Loucy (cell line): ENCODE data around the gene SIPA1L3.

Experiments used
- H2AFZ ChIP-seq: fragments of 200-600 bp; sonication (generic); 2 replicates; pipeline ENCODE4 v1.6.0; 2016; ENCODE audit warnings: antibody characterized with exemption, mild to moderate bottlenecking, low read length, moderate library complexity
- H3F3A ChIP-seq: fragments of 200-600 bp; 2 replicates; pipeline ENCODE4 v1.6.0; 2016; ENCODE audit warnings: antibody characterized with exemption, low read depth, mild to moderate bottlenecking
- H3K27me3 ChIP-seq: fragments of 200-600 bp; sonication (generic); 2 replicates; pipeline ENCODE4 v1.6.1; 2014; ENCODE audit warnings: low read length, mild to moderate bottlenecking; ENCODE audit not compliant: insufficient read depth, poor library complexity, severe bottlenecking
- H3K36me3 ChIP-seq: fragments of 200-600 bp; sonication (generic); 2 replicates; pipeline ENCODE4 v1.6.1; 2016; ENCODE audit warnings: low read length; ENCODE audit not compliant: insufficient read depth
- H3K4me1 ChIP-seq: fragments of 200-600 bp; sonication (generic); 2 replicates; pipeline ENCODE4 v1.5.1; 2014; ENCODE audit warnings: low read length, mild to moderate bottlenecking; ENCODE audit not compliant: insufficient read depth, poor library complexity, severe bottlenecking
- H3K4me2 ChIP-seq: fragments of 200-600 bp; sonication (generic); 2 replicates; pipeline ENCODE4 v1.6.0; 2014; ENCODE audit warnings: antibody characterized with exemption, low read length, low read depth, mild to moderate bottlenecking; ENCODE audit not compliant: poor library complexity, severe bottlenecking
- H3K4me3 ChIP-seq: fragments of 200-600 bp; sonication (generic); 2 replicates; pipeline ENCODE4 v1.5.1; 2014; ENCODE audit warnings: low read length, mild to moderate bottlenecking, mixed read lengths; ENCODE audit not compliant: poor library complexity, severe bottlenecking
- H3K79me2 ChIP-seq: fragments of 200-600 bp; sonication (generic); 2 replicates; pipeline ENCODE4 v1.6.1; 2014; ENCODE audit warnings: low read length; ENCODE audit not compliant: insufficient read depth
- H3K9ac ChIP-seq: fragments of 200-600 bp; sonication (generic); 2 replicates; pipeline ENCODE4 v1.6.0; 2014; ENCODE audit warnings: mild to moderate bottlenecking, low read depth, low read length, moderate library complexity; ENCODE audit not compliant: poor library complexity, severe bottlenecking
- H3K9me2 ChIP-seq: fragments of 200-600 bp; sonication (generic); replicated peaks from 2 replicates; pipeline ENCODE4 v1.6.1; 2016; ENCODE audit warnings: low read depth, low read length, mixed read lengths
- H3K9me3 ChIP-seq: fragments of 200-600 bp; sonication (generic); 2 replicates; pipeline ENCODE4 v1.6.1; 2014; ENCODE audit warnings: mild to moderate bottlenecking, antibody characterized with exemption, low read length, low read depth; ENCODE audit not compliant: insufficient read depth
- H4K20me1 ChIP-seq: fragments of 200-600 bp; sonication (generic); 2 replicates; pipeline ENCODE4 v1.6.0; 2014; ENCODE audit warnings: antibody characterized with exemption, low read length, mild to moderate bottlenecking; ENCODE audit not compliant: insufficient read depth, poor library complexity, severe bottlenecking
- CTCF ChIP-seq: fragments of 200-600 bp; sonication (generic); conservative IDR thresholded peaks from 2 replicates; pipeline ENCODE4 v1.5.1; 2014; ENCODE audit warnings: mild to moderate bottlenecking, antibody characterized with exemption, low read length
- EZH2phosphoT487 ChIP-seq: fragments of 200-600 bp; IDR thresholded peaks from 2 replicates; pipeline ENCODE4 v1.6.1; 2018; ENCODE audit warnings: antibody characterized with exemption, mild to moderate bottlenecking, moderate library complexity, borderline replicate concordance

The SIPA1L3 gene

GRCh38 chr19:37975596-37976515, 68.8 kb downstream of the SIPA1L3 start:
- Histone ChIP-seq H3K9me2 (no peaks in the 10 kb centered on the region), H3K79me2 (peaks cover 35% of the 10 kb centered on the region; the same call in 1 of the 2 replicates), H3K27me3 (no peaks in the 10 kb centered on the region), H3K9ac (no peak overlapping the region), H3K4me3 (no peak overlapping the region), H3K4me2 (no peak overlapping the region), H3F3A (no peaks in the 10 kb centered on the region), H2AFZ (no peak overlapping the region), H4K20me1 (no peaks in the 10 kb centered on the region), H3K9me3 (no peaks in the 10 kb centered on the region), H3K36me3 (no peaks in the 10 kb centered on the region), H3K4me1 (no peaks in the 10 kb centered on the region)
- no peak for TF ChIP-seq EZH2phosphoT487
- no peak for TF ChIP-seq CTCF

- no peak for TF ChIP-seq EZH2phosphoT487
- TF ChIP-seq CTCF, result no peak
- no peak overlapping the region for H3K4me3 ChIP-seq
- no peaks in the 10 kb centered on the region for H3F3A ChIP-seq
- no peak overlapping the region for H3K9ac ChIP-seq
- H3K36me3 ChIP-seq, result no peaks in the 10 kb centered on the region
- H3K27me3 ChIP-seq, result no peaks in the 10 kb centered on the region
- no peaks in the 10 kb centered on the region for H3K4me1 ChIP-seq
- no peaks in the 10 kb centered on the region for H4K20me1 ChIP-seq
- no peaks in the 10 kb centered on the region for H3K9me2 ChIP-seq
- H3K4me2 ChIP-seq, result no peak overlapping the region
- no peak overlapping the region for H2AFZ ChIP-seq
- no peaks in the 10 kb centered on the region for H3K9me3 ChIP-seq
- H3K79me2 ChIP-seq, result peaks cover 34% of the 10 kb centered on the region; the same call in 1 of the 2 replicates
Measured at GRCh38 chr19:37977391-37977790, 70.4 kb downstream of the SIPA1L3 start.

GRCh38 chr19:37977992-37978391, 71.0 kb downstream of the SIPA1L3 start:
- TF ChIP-seq EZH2phosphoT487 (no peak), CTCF (no peak)
- Histone ChIP-seq H3K79me2 (peaks cover 29% of the 10 kb centered on the region; the same call in 1 of the 2 replicates), H3K4me3 (no peak overlapping the region), H3K9me3 (no peaks in the 10 kb centered on the region), H2AFZ (no peak overlapping the region), H3K36me3 (no peaks in the 10 kb centered on the region), H3K9ac (no peak overlapping the region), H3K4me1 (no peaks in the 10 kb centered on the region), H3K9me2 (no peaks in the 10 kb centered on the region), H3F3A (no peaks in the 10 kb centered on the region), H3K27me3 (no peaks in the 10 kb centered on the region), H3K4me2 (no peak overlapping the region), H4K20me1 (no peaks in the 10 kb centered on the region)
